HepG2 (cell line): ENCODE measurements around the gene SLC5A10. TPM values are rescaled to one million over a fixed set of nuclear protein-coding genes. Genes with fewer than 3 reads are reported as not detected.

Experiments used
- HNF4G ChIP-seq, 2 experiments: sonication (generic) in 1 of 2; formaldehyde crosslinking in 1 of 2; IDR thresholded peaks; 2 replicates each; pipeline versions ENCODE4 v1.4.0 to v1.6.1; 2011 to 2020; ENCODE audit warnings: borderline replicate concordance in 2 of 2, low read depth in 2 of 2, mild to moderate bottlenecking in 2 of 2, low read length in 1 of 2, missing genetic modification reagents in 1 of 2, moderate library complexity in 1 of 2
- KLF12 ChIP-seq: sonication (generic); formaldehyde crosslinking; IDR thresholded peaks from 2 replicates; pipeline ENCODE4 v1.4.0; 2020; ENCODE audit warnings: missing genetic modification reagents, borderline replicate concordance
- KLF13 ChIP-seq: sonication (generic); formaldehyde crosslinking; IDR thresholded peaks from 2 replicates; pipeline ENCODE4 v1.4.0; 2020; ENCODE audit warnings: mild to moderate bottlenecking, missing genetic modification reagents
- MEF2D ChIP-seq: sonication (generic); formaldehyde crosslinking; IDR thresholded peaks from 2 replicates; pipeline ENCODE4 v1.5.1; 2020; ENCODE audit warnings: mild to moderate bottlenecking, missing genetic modification reagents
- MYC ChIP-seq: sonication (generic); formaldehyde crosslinking; IDR thresholded peaks from 2 replicates; pipeline ENCODE4 v1.9.0; 2021; ENCODE audit warnings: missing genetic modification reagents, borderline replicate concordance
- RNF2 ChIP-seq: fragments of 450-650 bp; conservative IDR thresholded peaks from 2 replicates; pipeline ENCODE4 v1.6.1; 2016; ENCODE audit warnings: low read depth
- TEAD2 ChIP-seq: sonication (generic); formaldehyde crosslinking; IDR thresholded peaks from 2 replicates; pipeline ENCODE4 v1.9.0; 2021; ENCODE audit warnings: missing genetic modification reagents
- YY1 ChIP-seq: IDR thresholded peaks from 2 replicates; pipeline ENCODE4 v1.6.1; 2011; ENCODE audit warnings: low read length, low read depth, moderate library complexity, mild to moderate bottlenecking; ENCODE audit not compliant: insufficient read depth, insufficient replicate concordance
- ZNF20 ChIP-seq: sonication (generic); formaldehyde crosslinking; IDR thresholded peaks from 2 replicates; pipeline ENCODE4 v1.4.0; 2020; ENCODE audit warnings: mild to moderate bottlenecking, moderate library complexity, missing genetic modification reagents
- ZNF460 ChIP-seq: sonication (generic); formaldehyde crosslinking; IDR thresholded peaks from 2 replicates; pipeline ENCODE4 v1.5.1; 2020; ENCODE audit warnings: missing genetic modification reagents, mild to moderate bottlenecking, borderline replicate concordance
- ZNF501 ChIP-seq: sonication (generic); formaldehyde crosslinking; IDR thresholded peaks from 2 replicates; pipeline ENCODE4 v1.5.1; 2020; ENCODE audit warnings: mild to moderate bottlenecking, moderate library complexity, missing genetic modification reagents
- ZNF782 ChIP-seq: sonication (generic); formaldehyde crosslinking; IDR thresholded peaks from 2 replicates; pipeline ENCODE4 v1.4.0; 2020; ENCODE audit warnings: missing genetic modification reagents, mild to moderate bottlenecking, borderline replicate concordance
- ZNF883 ChIP-seq: sonication (generic); formaldehyde crosslinking; IDR thresholded peaks from 2 replicates; pipeline ENCODE4 v1.5.1; 2020; ENCODE audit warnings: mild to moderate bottlenecking, missing genetic modification reagents; ENCODE audit errors: not compliant biosample characterization
- polyA plus RNA-seq, 8 experiments: library from polyadenylated mRNA; depleted of rRNA in 3 of 8; stranded (reverse) in 7 of 8; unstranded in 1 of 8; fragments of >200 nt; fragmentation: Illumina TruSeq in 4 of 8; extraction: Trizol in 4 of 8; gene quantifications; 2 replicates each; pipeline versions ENCODE4 v1.2.1 to v1.2.3, GENCODE V29; 2011 to 2016; ENCODE audit warnings: low read depth in 4 of 8, missing spikeins in 1 of 8, mixed read lengths in 1 of 8; ENCODE audit not compliant: insufficient read depth in 1 of 8
- total RNA-seq, 5 experiments: library from RNA; depleted of rRNA; stranded (reverse); fragments of >200 nt; fragmentation: Illumina TruSeq; extraction: Trizol; gene quantifications; 2 replicates each; pipeline ENCODE4 v1.2.3, GENCODE V29; 2016; ENCODE audit warnings: low read depth in 1 of 5
- TF ChIP-seq, protein P1 (sequence below): sonication (generic); formaldehyde crosslinking; IDR thresholded peaks from 2 replicates; pipeline ENCODE4 v1.4.0; 2020; ENCODE audit warnings: mild to moderate bottlenecking, missing genetic modification reagents
- TF ChIP-seq, protein P2 (sequence below): sonication (generic); formaldehyde crosslinking; IDR thresholded peaks from 2 replicates; pipeline ENCODE4 v1.4.0; 2020; ENCODE audit warnings: mild to moderate bottlenecking, missing genetic modification reagents
- TF ChIP-seq, protein P3 (sequence below): sonication (generic); formaldehyde crosslinking; IDR thresholded peaks from 2 replicates; pipeline ENCODE4 v1.4.0; 2020; ENCODE audit warnings: mild to moderate bottlenecking, missing genetic modification reagents
- TF ChIP-seq, protein P4 (sequence below): sonication (generic); formaldehyde crosslinking; IDR thresholded peaks from 2 replicates; pipeline ENCODE4 v1.8.0; 2022; ENCODE audit warnings: low read depth, missing genetic modification reagents

The SLC5A10 gene
- total and polyA plus RNA-seq, 2 of the 13 experiments (the other 11 are each of a cell fraction or from before 2014, with no cell fraction given), result 0.05 TPM; not detected in 1

DNA sequence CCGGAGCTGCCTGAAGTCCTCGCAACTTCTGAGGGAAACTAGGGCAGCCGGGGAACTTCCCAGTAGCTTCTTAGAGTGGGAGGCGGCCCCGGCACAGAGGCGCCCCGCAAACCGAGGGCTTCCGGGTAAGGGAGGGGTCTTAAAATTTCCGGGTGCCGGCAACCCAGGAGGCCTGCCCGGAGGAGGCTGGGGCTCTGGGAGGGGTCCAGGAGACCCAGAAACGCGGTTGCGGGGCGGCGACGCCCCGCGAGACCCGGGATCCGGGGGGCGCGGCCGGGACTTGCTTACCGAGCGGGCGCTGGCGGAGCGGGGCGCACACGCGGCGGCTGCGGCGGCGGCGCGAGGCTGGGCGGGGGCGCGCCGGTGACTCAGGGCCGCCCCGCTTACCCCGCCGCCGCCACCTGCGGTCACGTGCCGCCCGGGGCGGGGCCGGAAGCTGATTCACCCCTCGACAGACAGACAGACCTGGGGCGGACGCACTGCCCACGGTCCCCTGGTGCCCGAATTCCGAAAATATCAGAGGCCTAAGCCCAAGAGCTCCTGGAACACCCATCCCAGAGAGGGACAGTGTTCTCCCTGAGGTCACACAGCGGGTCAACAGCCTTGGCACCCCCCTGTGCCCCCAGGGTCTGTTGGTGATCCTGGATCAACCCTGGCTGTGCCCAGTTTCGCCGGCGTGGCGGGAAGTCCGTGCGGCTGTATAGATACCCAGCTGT lies 52.6 kb downstream of the SLC5A10 start, which contains the start of gene FAM83G (continued):
- TF ChIP-seq, protein P1, sequence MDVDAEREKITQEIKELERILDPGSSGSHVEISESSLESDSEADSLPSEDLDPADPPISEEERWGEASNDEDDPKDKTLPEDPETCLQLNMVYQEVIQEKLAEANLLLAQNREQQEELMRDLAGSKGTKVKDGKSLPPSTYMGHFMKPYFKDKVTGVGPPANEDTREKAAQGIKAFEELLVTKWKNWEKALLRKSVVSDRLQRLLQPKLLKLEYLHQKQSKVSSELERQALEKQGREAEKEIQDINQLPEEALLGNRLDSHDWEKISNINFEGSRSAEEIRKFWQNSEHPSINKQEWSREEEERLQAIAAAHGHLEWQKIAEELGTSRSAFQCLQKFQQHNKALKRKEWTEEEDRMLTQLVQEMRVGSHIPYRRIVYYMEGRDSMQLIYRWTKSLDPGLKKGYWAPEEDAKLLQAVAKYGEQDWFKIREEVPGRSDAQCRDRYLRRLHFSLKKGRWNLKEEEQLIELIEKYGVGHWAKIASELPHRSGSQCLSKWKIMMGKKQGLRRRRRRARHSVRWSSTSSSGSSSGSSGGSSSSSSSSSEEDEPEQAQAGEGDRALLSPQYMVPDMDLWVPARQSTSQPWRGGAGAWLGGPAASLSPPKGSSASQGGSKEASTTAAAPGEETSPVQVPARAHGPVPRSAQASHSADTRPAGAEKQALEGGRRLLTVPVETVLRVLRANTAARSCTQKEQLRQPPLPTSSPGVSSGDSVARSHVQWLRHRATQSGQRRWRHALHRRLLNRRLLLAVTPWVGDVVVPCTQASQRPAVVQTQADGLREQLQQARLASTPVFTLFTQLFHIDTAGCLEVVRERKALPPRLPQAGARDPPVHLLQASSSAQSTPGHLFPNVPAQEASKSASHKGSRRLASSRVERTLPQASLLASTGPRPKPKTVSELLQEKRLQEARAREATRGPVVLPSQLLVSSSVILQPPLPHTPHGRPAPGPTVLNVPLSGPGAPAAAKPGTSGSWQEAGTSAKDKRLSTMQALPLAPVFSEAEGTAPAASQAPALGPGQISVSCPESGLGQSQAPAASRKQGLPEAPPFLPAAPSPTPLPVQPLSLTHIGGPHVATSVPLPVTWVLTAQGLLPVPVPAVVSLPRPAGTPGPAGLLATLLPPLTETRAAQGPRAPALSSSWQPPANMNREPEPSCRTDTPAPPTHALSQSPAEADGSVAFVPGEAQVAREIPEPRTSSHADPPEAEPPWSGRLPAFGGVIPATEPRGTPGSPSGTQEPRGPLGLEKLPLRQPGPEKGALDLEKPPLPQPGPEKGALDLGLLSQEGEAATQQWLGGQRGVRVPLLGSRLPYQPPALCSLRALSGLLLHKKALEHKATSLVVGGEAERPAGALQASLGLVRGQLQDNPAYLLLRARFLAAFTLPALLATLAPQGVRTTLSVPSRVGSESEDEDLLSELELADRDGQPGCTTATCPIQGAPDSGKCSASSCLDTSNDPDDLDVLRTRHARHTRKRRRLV, result no peak
- TF ChIP-seq KLF13, result no peak
- no peak for TF ChIP-seq YY1
- TF ChIP-seq ZNF501 (CRISPR knock-in tag), result 0 out of 2 replicates have a peak, but pooled peaks have one; percentile 77
- no peak for TF ChIP-seq ZNF460 (CRISPR knock-in tag)
- TF ChIP-seq, protein P2, sequence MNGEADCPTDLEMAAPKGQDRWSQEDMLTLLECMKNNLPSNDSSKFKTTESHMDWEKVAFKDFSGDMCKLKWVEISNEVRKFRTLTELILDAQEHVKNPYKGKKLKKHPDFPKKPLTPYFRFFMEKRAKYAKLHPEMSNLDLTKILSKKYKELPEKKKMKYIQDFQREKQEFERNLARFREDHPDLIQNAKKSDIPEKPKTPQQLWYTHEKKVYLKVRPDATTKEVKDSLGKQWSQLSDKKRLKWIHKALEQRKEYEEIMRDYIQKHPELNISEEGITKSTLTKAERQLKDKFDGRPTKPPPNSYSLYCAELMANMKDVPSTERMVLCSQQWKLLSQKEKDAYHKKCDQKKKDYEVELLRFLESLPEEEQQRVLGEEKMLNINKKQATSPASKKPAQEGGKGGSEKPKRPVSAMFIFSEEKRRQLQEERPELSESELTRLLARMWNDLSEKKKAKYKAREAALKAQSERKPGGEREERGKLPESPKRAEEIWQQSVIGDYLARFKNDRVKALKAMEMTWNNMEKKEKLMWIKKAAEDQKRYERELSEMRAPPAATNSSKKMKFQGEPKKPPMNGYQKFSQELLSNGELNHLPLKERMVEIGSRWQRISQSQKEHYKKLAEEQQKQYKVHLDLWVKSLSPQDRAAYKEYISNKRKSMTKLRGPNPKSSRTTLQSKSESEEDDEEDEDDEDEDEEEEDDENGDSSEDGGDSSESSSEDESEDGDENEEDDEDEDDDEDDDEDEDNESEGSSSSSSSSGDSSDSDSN, result no peak
- TF ChIP-seq, protein P3, sequence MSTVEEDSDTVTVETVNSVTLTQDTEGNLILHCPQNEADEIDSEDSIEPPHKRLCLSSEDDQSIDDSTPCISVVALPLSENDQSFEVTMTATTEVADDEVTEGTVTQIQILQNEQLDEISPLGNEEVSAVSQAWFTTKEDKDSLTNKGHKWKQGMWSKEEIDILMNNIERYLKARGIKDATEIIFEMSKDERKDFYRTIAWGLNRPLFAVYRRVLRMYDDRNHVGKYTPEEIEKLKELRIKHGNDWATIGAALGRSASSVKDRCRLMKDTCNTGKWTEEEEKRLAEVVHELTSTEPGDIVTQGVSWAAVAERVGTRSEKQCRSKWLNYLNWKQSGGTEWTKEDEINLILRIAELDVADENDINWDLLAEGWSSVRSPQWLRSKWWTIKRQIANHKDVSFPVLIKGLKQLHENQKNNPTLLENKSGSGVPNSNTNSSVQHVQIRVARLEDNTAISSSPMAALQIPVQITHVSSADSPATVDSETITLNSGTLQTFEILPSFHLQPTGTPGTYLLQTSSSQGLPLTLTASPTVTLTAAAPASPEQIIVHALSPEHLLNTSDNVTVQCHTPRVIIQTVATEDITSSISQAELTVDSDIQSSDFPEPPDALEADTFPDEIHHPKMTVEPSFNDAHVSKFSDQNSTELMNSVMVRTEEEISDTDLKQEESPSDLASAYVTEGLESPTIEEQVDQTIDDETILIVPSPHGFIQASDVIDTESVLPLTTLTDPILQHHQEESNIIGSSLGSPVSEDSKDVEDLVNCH, result no peak
- TF ChIP-seq KLF12 (CRISPR knock-in tag), result no peak
- TF ChIP-seq MEF2D (CRISPR knock-in tag), result no peak; the same call in 1 of the 2 replicates
- no peak for TF ChIP-seq RNF2
- no peak for TF ChIP-seq HNF4G (IDR thresholded peaks at IDR 0.05; ENCODE audit: borderline replicate concordance, low read depth, low read length)
- TF ChIP-seq HNF4G (CRISPR knock-in tag; IDR thresholded peaks at IDR 0.05; ENCODE audit: borderline replicate concordance, low read depth), result no peak
- TF ChIP-seq TEAD2 (CRISPR knock-in tag), result no peak
- TF ChIP-seq, protein P4, sequence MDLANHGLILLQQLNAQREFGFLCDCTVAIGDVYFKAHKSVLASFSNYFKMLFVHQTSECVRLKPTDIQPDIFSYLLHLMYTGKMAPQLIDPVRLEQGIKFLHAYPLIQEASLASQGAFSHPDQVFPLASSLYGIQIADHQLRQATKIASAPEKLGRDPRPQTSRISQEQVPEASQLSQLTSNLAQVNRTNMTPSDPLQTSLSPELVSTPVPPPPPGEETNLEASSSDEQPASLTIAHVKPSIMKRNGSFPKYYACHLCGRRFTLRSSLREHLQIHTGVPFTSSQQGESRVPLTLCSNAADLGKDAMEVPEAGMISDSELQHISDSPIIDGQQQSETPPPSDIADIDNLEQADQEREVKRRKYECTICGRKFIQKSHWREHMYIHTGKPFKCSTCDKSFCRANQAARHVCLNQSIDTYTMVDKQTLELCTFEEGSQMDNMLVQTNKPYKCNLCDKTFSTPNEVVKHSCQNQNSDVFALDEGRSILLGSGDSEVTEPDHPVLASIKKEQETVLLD (CRISPR knock-in tag), result peak; percentile 91
- no peak for TF ChIP-seq ZNF20 (CRISPR knock-in tag)
- no peak for TF ChIP-seq ZNF782 (CRISPR knock-in tag)
- TF ChIP-seq ZNF883, result no peak
- peak; percentile 42; the same call in 1 of the 2 replicates for TF ChIP-seq MYC (CRISPR knock-in tag)
